HEK293 (cell line): ENCODE measurements around the gene CSNK2A3.

ENCODE experiments used
- CTCF ChIA-PET: fragments of 350-600 bp; formaldehyde crosslinking; extraction: SDS; loops from one replicate; lab custom pipeline; 2021; ENCODE audit warnings: antibody characterized with exemption; lab: Yijun Ruan, JAX
- POLR2A ChIA-PET: fragments of 300-600 bp; formaldehyde crosslinking; extraction: SDS; loops from one replicate; lab custom pipeline; 2020; ENCODE audit warnings: antibody characterized with exemption, inconsistent platforms; lab: Yijun Ruan, JAX
- H3K27ac ChIP-seq: fragments of 200-500 bp; sonication (Bioruptor generic); 2 replicates; pipeline ENCODE4 v1.5.1; 2014; ENCODE audit warnings: low read depth, low read length, control low read depth, inconsistent platforms; ENCODE audit errors: extremely low read depth
- H3K36me3 ChIP-seq, 2 experiments: fragments of 200-500 bp in 1 of 2; sonication (Bioruptor generic) in 1 of 2; 1 replicate in 1 of 2; 2 replicates in 1 of 2; pipeline ENCODE4 v1.5.1; 2014 to 2017; ENCODE audit warnings: inconsistent platforms in 2 of 2, low read length in 2 of 2; ENCODE audit not compliant: control insufficient read depth in 2 of 2, insufficient read depth in 1 of 2
- H3K4me1 ChIP-seq: fragments of 200-500 bp; sonication (Bioruptor generic); 2 replicates; pipeline ENCODE4 v1.5.1; 2014; ENCODE audit warnings: mild to moderate bottlenecking, low read length, inconsistent platforms; ENCODE audit not compliant: control insufficient read depth, insufficient read depth
- H3K4me3 ChIP-seq: 2 replicates; pipeline ENCODE4 v1.5.1; 2011; ENCODE audit warnings: low read depth, mild to moderate bottlenecking, control low read depth, low read length, moderate library complexity
- H3K9me3 ChIP-seq: fragments of 200-500 bp; sonication (Bioruptor generic); 2 replicates; pipeline ENCODE4 v1.5.1; 2014; ENCODE audit warnings: low read depth, low read length, inconsistent platforms; ENCODE audit not compliant: control insufficient read depth, insufficient read depth
- HOXD13 ChIP-seq: sonication (generic); formaldehyde crosslinking; IDR thresholded peaks from 2 replicates; pipeline ENCODE4 v1.8.0; 2022; ENCODE audit warnings: missing genetic modification reagents, borderline replicate concordance
- KLF1 ChIP-seq: fragments of 450-650 bp; formaldehyde crosslinking; IDR thresholded peaks from 2 replicates; pipeline ENCODE4 v1.5.1; 2016; ENCODE audit warnings: missing biosample characterization, missing genetic modification characterization
- KLF8 ChIP-seq: fragments of 450-650 bp; formaldehyde crosslinking; IDR thresholded peaks from 2 replicates; pipeline ENCODE4 v1.5.1; 2016; ENCODE audit warnings: missing biosample characterization, missing genetic modification characterization
- SCRT2 ChIP-seq: fragments of 450-650 bp; formaldehyde crosslinking; IDR thresholded peaks from 2 replicates; pipeline ENCODE4 v1.5.1; 2016; ENCODE audit warnings: missing biosample characterization, missing genetic modification characterization
- SP7 ChIP-seq: fragments of 450-650 bp; formaldehyde crosslinking; IDR thresholded peaks from 2 replicates; pipeline ENCODE4 v1.5.1; 2016; ENCODE audit warnings: missing biosample characterization, missing genetic modification characterization
- ZNF140 ChIP-seq: fragments of 450-650 bp; formaldehyde crosslinking; IDR thresholded peaks from 2 replicates; pipeline ENCODE4 v1.5.1; 2016; ENCODE audit warnings: missing biosample characterization, missing genetic modification characterization
- ZNF16 ChIP-seq: fragments of 450-650 bp; formaldehyde crosslinking; IDR thresholded peaks from 2 replicates; pipeline ENCODE4 v1.5.1; 2016; ENCODE audit warnings: low read depth, missing biosample characterization, missing genetic modification characterization
- ZNF174 ChIP-seq: fragments of 450-650 bp; formaldehyde crosslinking; IDR thresholded peaks from 2 replicates; pipeline ENCODE4 v1.5.0; 2017; ENCODE audit warnings: missing biosample characterization, mild to moderate bottlenecking, missing genetic modification characterization
- ZNF19 ChIP-seq: fragments of 450-650 bp; formaldehyde crosslinking; IDR thresholded peaks from 2 replicates; pipeline ENCODE4; 2016; ENCODE audit warnings: missing biosample characterization, missing genetic modification characterization, low read depth
- ZNF324 ChIP-seq: fragments of 450-650 bp; formaldehyde crosslinking; IDR thresholded peaks from 2 replicates; pipeline ENCODE4 v1.5.1; 2016; ENCODE audit warnings: missing biosample characterization, missing genetic modification characterization
- ZNF350 ChIP-seq: fragments of 450-650 bp; formaldehyde crosslinking; IDR thresholded peaks from 2 replicates; pipeline ENCODE4 v1.5.0; 2017; ENCODE audit warnings: missing biosample characterization, mild to moderate bottlenecking, missing genetic modification characterization
- ZNF362 ChIP-seq: fragments of 450-650 bp; formaldehyde crosslinking; IDR thresholded peaks from 2 replicates; pipeline ENCODE4 v1.5.1; 2016; ENCODE audit warnings: missing biosample characterization, missing genetic modification characterization
- ZNF366 ChIP-seq: fragments of 450-650 bp; formaldehyde crosslinking; conservative IDR thresholded peaks from 2 replicates; pipeline ENCODE4 v1.5.1; 2016; ENCODE audit warnings: missing biosample characterization, missing genetic modification characterization
- ZNF391 ChIP-seq: fragments of 450-650 bp; formaldehyde crosslinking; IDR thresholded peaks from 2 replicates; pipeline ENCODE4 v1.5.1; 2016; ENCODE audit warnings: low read depth, missing biosample characterization, missing genetic modification characterization, borderline replicate concordance
- ZNF544 ChIP-seq: fragments of 450-650 bp; formaldehyde crosslinking; IDR thresholded peaks from 2 replicates; pipeline ENCODE4 v1.5.0; 2017; ENCODE audit warnings: missing biosample characterization, missing genetic modification characterization
- ZNF549 ChIP-seq: fragments of 450-650 bp; IDR thresholded peaks from 2 replicates; pipeline ENCODE4 v1.5.1; 2018; ENCODE audit warnings: missing biosample characterization, missing genetic modification characterization, mild to moderate bottlenecking, inconsistent platforms, moderate library complexity
- ZNF623 ChIP-seq: fragments of 450-650 bp; formaldehyde crosslinking; IDR thresholded peaks from 2 replicates; pipeline ENCODE4 v1.5.1; 2016; ENCODE audit warnings: missing biosample characterization, missing genetic modification characterization
- ZNF677 ChIP-seq: fragments of 450-650 bp; IDR thresholded peaks from 2 replicates; pipeline ENCODE4 v1.5.0; 2018; ENCODE audit warnings: missing biosample characterization, mild to moderate bottlenecking, missing genetic modification characterization, moderate library complexity
- ZXDB ChIP-seq: fragments of 450-650 bp; formaldehyde crosslinking; IDR thresholded peaks from 2 replicates; pipeline ENCODE4 v1.5.1; 2016; ENCODE audit warnings: missing biosample characterization, missing genetic modification characterization
- TF ChIP-seq, protein P1 (sequence below): fragments of 450-650 bp; formaldehyde crosslinking; optimal IDR thresholded peaks from 2 replicates; pipeline ENCODE3; 2016; ENCODE audit warnings: missing biosample characterization, mild to moderate bottlenecking, missing genetic modification characterization
- TF ChIP-seq, protein P2 (sequence below): fragments of 450-650 bp; formaldehyde crosslinking; IDR thresholded peaks from 2 replicates; pipeline ENCODE4 v1.5.1; 2016; ENCODE audit warnings: missing biosample characterization, missing genetic modification characterization

The CSNK2A3 gene

GRCh38 chr11:11351042-11351586 is 1.9 kb downstream of the CSNK2A3 start (continued):
- TF ChIP-seq ZNF549 (tag by site-specific recombination) = no peak
- no peak for TF ChIP-seq ZNF324 (tag by site-specific recombination)
- no peak for TF ChIP-seq ZNF391 (tag by site-specific recombination)
- no peak for TF ChIP-seq ZNF366 (tag by site-specific recombination)
- no peak for TF ChIP-seq ZNF350 (tag by site-specific recombination)
- TF ChIP-seq ZNF16 = no peak

- no peaks in the 10 kb centered on the region for H3K4me1 ChIP-seq
- ChIA-PET CTCF (no interaction called here), POLR2A (no interaction called here)
- no peaks in the 10 kb centered on the region for H3K36me3 ChIP-seq
- H3K9me3 ChIP-seq = no peaks in the 10 kb centered on the region
- no peak overlapping the region for H3K27ac ChIP-seq
- no peak overlapping the region for H3K4me3 ChIP-seq
- no peak for TF ChIP-seq HOXD13
- TF ChIP-seq ZNF677 (tag by site-specific recombination) = no peak
- TF ChIP-seq SCRT2 = no peak
- TF ChIP-seq ZNF549 (tag by site-specific recombination) = no peak
- TF ChIP-seq ZXDB (tag by site-specific recombination) = no peak
- TF ChIP-seq ZNF140 (tag by site-specific recombination) = no peak
- no peak for TF ChIP-seq ZNF623 (tag by site-specific recombination)
- TF ChIP-seq ZNF362 (tag by site-specific recombination) = no peak
These were observed 3.1 kb downstream of the CSNK2A3 start for GRCh38 chr11:11349870-11350337.

GRCh38 chr11:11349106-11349825 is 3.8 kb downstream of the CSNK2A3 start:
- POLR2A ChIA-PET = no interaction called here
- H3K27ac ChIP-seq = no peak overlapping the region
- no peak for TF ChIP-seq ZNF544 (tag by site-specific recombination)
- TF ChIP-seq, protein P1, sequence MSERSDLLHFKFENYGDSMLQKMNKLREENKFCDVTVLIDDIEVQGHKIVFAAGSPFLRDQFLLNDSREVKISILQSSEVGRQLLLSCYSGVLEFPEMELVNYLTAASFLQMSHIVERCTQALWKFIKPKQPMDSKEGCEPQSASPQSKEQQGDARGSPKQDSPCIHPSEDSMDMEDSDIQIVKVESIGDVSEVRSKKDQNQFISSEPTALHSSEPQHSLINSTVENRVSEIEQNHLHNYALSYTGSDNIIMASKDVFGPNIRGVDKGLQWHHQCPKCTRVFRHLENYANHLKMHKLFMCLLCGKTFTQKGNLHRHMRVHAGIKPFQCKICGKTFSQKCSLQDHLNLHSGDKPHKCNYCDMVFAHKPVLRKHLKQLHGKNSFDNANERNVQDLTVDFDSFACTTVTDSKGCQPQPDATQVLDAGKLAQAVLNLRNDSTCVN (tag by site-specific recombination) = no peak
- no peak for TF ChIP-seq KLF1 (tag by site-specific recombination)
- no peak for TF ChIP-seq SP7 (tag by site-specific recombination)
- no peak for TF ChIP-seq KLF8 (tag by site-specific recombination)
- TF ChIP-seq, protein P2, sequence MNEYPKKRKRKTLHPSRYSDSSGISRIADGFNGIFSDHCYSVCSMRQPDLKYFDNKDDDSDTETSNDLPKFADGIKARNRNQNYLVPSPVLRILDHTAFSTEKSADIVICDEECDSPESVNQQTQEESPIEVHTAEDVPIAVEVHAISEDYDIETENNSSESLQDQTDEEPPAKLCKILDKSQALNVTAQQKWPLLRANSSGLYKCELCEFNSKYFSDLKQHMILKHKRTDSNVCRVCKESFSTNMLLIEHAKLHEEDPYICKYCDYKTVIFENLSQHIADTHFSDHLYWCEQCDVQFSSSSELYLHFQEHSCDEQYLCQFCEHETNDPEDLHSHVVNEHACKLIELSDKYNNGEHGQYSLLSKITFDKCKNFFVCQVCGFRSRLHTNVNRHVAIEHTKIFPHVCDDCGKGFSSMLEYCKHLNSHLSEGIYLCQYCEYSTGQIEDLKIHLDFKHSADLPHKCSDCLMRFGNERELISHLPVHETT (tag by site-specific recombination) = no peak
- TF ChIP-seq ZNF174 (tag by site-specific recombination) = no peak
- no peak for TF ChIP-seq ZNF19 (tag by site-specific recombination)
- TF ChIP-seq, all 188 proteins: peak for 0

More at GRCh38 chr11:11349106-11349825, 3.8 kb downstream of the CSNK2A3 start:
- H3K4me1 ChIP-seq = no peaks in the 10 kb centered on the region
- CTCF ChIA-PET = no interaction called here
- no peaks in the 10 kb centered on the region for H3K36me3 ChIP-seq
- H3K9me3 ChIP-seq = no peaks in the 10 kb centered on the region
- no peak overlapping the region for H3K4me3 ChIP-seq
